ENCODE measurements around the gene FOXN4.

DNA sequence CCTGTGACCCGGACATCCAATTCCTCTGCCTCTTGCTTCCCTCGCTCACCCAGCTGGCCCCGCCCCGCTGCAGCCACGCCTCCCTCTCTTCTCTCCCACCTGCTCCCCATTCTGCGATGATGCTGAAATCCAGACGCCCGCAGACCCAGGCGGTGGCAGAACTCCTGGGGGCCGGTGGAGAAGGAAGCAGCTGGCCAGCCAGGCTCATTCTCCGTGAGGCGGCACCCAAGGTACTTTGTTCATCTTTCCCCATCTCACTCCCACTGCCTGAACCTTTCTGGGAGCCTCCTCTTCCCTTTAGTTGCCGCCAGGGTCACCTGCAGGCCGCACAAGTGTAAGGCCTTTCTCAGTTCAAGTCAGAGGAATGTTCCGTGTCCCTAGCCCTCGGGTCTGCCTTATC, 35.7 kb downstream of the FOXN4 start:
- TF ChIP-seq, protein P1, sequence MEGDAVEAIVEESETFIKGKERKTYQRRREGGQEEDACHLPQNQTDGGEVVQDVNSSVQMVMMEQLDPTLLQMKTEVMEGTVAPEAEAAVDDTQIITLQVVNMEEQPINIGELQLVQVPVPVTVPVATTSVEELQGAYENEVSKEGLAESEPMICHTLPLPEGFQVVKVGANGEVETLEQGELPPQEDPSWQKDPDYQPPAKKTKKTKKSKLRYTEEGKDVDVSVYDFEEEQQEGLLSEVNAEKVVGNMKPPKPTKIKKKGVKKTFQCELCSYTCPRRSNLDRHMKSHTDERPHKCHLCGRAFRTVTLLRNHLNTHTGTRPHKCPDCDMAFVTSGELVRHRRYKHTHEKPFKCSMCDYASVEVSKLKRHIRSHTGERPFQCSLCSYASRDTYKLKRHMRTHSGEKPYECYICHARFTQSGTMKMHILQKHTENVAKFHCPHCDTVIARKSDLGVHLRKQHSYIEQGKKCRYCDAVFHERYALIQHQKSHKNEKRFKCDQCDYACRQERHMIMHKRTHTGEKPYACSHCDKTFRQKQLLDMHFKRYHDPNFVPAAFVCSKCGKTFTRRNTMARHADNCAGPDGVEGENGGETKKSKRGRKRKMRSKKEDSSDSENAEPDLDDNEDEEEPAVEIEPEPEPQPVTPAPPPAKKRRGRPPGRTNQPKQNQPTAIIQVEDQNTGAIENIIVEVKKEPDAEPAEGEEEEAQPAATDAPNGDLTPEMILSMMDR (conservative IDR thresholded peaks at IDR 0.05 in 1 of 2, IDR thresholded peaks at IDR 0.05 in 1 of 2; ENCODE audit: low read depth in 1 of 2, low read length in 2 of 2): no peak
- no peak for TF ChIP-seq EZH2 (IDR thresholded peaks at IDR 0.05; ENCODE audit: low read length, missing control alignments)

All from fibroblast of lung (primary cell).